Effector CD4-positive, alpha-beta T cell (primary cell): ENCODE data around the gene PABPN1L.
"Not testable (repeated sequence)": the region's sequence is repeated elsewhere in the genome, so short reads cannot be mapped to it uniquely, and the experiment has no call there.

ENCODE experiments used
- DNase-seq: peaks from one replicate; pipeline ENCODE4 v3.0.0-alpha.2; 2020

Gene PABPN1L

DNA sequence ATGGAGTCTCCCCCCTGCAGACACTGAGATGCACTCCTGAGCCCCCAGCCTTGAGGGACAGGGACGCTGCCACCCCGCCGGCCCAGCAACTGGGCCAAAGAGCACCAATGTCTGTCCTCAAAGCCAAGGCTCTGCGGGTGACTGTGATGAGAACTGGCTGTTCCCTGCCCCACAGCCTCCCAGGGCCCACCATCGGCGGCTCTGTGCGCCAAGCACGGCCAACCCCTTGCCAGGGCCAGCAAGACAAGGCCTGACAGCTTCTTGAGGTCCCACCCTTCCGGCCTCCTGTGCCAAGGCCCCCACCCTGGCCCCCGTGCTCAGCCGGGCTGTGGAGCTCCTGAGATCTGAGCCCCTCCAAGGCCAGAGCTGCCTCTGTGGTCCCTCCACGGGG, 34.2 kb upstream of the PABPN1L start:
- no peak for DNase-seq

DNA sequence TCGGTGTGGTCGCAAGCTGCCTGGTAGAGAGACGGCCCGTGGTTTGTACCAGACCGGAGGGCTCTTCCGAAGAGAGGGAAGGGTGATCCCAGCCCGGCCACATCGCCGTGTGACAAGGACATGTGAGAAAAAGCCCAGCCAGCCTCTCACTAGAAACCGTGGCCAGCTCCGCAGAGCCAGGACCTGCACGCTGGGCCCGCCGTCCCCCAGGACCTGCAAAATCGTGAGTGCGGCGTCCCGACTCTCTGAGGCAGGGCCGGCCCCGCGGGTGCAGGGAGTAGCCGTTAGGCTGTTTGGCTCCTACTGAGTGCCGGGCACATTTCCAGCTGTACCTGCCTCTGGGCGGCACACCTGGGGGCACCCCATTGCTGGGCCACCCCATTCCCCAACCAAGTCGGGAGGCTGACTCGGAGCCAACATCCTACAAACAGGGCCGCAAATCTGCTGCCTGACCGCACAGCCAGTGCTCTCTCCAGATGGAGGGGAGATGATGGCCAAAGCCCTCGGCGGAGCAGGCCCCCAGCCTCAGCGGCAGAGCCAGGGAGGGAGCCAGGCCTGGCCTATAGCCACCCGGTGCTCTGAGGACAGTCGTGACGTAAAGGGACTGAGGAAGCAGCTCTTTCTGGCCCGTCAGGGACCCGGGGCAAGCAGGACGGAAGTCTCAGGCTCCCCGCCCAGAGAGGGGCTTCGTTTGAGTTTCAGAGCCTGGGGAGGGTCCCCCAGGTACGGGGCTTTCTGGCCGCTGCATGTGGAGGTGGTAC, 33.6 kb upstream of the PABPN1L start:
- no peak for DNase-seq

DNA sequence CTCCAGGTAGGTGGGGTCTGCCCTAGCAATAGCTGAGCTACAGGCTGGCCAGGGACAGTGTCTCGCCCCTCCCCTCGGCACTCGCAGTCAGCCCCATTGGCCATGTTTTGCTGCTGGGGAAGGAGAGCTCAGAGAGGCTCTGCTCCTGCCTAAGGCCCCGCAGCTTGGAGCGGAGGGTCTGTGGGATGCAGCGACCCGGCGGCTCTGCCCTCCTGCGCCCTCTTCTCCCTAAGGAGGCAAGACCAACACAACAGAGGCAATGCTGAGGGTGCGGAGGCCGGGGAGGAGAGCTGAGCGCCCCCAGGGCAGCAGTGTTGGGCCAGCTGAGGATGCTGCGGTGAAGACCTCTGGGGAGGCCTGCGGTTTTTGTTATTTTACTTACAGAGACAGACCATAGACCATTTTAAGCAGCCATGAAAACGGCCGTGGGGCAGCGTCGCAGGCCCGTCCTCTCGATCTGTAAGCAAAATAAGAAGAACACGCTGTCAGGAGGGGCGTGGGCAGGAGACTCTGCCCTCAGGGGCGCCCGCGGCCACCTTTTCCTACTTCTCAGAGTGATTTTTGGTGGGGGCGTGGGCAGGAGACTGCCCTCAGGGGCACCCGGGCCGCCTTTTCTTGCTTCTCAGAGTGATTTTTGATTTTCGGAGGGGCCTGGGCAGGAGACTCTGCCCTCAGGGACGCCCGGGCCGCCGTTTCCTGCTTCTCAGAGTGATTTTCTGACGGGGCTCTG, 31.4 kb upstream of the PABPN1L start:
- DNase-seq, result no peak

DNA sequence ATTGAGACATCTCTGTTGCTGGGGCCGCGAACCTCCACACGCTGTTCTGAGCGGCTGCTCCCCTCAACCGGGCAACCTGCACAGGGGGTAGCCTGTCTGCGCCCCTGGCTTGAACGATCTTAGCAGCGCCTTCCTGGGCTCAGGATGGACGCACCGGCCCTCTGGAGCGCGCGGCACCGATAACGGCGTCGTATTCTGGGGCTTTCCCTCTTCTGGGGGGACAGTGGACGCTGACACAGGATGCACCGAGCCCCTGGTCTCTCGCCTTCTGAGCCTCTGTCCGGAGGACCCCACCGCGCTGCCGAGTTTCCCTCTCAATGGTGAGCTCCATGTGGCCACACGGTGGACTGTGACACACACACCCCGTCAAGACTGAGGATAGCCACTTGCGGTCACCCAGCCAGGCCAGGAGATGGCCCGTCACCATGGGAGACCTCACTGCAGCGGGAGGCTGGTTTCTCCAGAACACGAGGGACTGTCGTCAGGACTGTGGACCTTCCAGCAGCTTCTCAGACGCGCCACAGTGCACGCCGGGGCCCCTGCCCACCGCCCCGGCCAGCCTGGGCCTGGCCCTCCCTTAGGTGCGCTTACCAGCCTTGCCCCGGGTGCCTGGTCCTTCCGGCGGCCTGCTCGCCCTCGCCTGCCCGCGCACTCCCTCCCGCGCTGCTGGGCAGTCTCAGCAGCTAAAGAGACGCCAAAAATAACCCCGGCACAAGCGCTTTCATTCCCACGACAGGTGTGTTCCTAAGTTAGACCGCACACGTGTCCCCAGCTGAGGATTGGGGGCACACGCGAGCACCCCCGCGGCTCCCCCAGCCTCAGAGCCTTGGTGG, 30.0 kb upstream of the PABPN1L start:
- no peak for DNase-seq

DNA sequence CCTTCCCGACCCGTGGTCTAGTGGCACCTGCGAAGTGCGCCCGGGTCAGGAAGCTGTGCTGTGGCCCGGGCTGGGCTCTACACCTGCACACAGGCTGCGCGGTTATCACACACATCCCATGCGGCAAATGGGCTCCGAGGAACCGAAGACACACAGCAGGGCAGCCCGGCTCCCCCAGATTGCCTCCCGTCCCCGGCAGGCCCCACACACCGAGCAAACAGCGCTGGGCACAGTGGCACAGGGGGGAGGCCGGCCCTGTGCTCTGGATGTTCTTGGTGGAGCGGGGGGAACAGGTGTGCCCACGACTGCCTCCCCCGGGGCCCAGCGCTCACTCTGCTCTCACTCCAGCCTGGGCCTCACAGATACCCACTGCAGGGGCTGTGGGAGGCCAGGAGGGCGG, 28.9 kb upstream of the PABPN1L start:
- no peak for DNase-seq

DNA sequence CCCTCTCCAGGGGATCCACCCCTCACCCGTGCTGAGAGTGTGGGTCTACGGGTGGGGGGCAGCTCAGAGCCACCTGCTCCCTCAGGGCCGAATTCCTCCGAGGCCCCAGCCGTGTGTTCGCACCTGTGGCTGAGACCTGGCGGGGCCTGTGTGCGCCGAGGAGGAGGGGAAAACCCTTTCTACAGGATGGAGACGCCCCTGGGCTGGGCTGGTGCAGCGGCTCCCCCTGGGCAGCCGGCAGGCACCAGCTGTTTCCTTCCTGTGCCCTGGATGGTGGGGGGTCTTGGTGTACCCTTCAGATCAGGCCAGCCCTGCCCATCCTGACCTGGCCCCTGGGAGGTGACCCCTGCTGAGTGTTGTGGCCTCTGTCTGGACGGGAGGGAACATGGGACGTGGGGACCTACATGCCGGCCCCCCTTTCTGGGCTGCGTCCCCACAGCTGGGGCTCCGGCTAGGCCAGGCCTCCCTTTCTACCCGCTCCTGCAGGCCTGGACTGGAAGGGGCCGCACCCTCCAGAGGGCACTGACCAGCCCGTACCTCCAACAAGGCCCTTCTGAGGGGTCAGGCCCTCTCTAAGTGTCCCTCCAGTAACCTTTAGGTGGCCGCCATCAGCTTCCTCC, 28.3 kb upstream of the PABPN1L start:
- no peak for DNase-seq

DNA sequence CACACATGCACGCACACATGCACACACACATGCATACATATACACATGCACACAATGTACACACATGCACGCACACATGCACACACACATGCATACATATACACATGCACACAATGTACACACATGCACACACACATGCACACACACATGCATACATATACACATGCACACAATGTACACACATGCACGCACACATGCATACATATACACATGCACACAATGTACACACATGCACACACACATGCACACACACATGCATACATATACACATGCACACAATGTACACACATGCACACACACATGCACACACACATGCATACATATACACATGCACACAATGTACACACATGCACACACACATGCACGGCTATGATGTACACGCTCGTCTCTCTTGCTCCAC, 27.8 kb upstream of the PABPN1L start:
- not testable (repeated sequence) for DNase-seq

DNA sequence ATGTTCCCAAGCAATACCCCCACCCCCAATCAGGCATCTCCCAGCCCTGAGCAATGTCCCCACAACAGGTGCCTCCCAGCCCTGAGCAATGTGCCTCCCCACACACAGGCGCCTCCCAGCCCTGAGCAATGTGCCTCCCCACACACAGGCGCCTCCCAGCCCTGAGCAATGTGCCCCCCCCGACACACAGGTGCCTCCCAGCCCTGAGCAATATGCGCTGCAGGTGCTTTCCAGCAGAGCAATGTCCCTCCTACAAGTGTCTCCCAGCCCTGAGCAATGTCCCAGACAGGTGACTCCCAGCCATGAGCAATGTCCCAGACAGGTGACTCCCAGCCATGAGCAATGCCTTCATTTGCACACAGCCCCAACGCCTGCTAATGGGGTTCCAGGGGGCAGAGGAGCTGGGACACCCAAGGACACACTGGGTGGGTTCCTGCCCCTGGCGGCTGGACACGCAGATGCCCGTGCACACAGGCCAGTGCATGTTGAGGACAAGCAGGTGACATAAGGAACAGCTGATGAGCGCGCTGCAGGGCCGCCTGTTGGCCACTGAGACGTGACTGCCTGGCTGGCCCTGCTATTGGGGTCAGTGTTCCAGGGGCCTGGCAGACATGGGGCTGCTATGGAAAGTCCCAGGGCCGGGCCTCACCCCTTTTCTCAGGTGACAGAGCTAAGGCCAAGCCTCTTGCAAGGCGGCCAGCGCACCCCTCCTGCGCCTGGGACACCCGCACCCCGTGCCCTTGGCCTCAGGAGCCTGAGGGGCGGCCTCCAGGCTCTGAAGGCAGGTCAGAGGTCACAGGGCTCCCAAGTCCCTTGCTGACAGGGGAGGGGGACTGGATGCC, 26.9 kb upstream of the PABPN1L start:
- no peak for DNase-seq

DNA sequence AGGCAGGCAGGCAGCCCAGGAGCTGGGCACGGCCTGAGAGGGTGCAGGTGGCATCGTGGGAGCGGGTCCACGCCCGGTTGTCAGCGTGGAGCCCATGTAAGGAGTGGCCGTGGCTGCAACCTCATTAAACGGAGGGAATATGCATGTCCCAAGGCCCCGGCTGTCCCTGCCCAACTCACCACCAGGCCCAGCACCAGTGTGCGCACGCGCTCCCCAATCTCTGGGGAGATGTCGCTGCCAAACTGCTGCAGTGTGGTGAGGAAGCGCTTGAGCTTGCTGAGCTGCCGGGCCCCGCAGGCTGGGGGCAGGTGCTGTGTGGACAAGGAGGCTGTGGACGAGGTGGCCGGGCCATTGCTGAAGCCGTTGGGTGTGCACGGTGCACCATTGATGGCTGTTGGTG, 25.6 kb upstream of the PABPN1L start:
- no peak for DNase-seq

DNA sequence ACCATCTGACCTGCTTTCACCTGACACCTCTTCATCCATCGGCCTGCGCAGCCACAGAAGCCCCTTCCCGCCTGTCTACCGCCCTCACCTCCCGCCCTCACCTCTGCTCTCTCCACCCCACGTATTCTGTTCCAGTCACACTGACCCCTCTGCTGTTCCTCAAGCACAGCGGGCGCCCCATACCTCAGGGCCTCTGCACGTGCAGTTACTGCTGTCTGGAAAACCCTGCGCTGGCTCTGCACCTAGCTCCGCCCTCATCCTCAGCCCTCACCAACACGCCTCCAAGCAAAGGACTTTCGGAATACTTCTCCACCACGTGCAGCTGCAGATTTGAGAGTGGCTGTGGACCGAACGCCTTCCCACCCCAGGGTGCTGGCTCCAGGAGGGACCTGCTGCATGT, 24.6 kb upstream of the PABPN1L start:
- DNase-seq, result no peak

DNA sequence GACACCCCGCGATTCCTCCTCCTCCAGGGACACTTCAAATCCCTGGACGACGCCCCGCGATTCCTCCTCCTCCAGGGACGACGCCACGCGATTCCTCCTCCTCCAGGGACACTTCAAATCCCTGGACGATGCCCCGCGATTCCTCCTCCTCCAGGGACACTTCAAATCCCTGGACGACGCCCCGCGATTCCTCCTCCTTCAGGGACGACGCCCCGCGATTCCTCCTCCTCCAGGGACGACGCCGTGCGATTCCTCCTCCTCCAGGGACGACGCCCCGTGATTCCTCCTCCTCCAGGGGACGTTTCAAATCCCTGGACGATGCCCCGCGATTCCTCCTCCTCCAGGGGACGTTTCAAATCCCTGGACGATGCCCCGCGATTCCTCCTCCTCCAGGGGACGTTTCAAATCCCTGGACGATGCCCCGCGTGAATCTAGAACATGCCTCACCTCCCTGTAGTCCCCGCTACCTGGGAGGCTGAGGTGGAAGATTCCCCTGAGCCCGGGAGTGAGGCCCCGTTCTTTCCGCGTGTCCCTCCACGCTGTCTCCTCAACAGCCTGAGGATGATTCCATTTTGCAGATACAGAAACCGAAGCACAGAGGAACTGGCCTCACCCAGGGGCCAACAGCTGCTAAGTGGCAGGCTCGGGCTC, 23.4 kb upstream of the PABPN1L start:
- not testable (repeated sequence) for DNase-seq

DNA sequence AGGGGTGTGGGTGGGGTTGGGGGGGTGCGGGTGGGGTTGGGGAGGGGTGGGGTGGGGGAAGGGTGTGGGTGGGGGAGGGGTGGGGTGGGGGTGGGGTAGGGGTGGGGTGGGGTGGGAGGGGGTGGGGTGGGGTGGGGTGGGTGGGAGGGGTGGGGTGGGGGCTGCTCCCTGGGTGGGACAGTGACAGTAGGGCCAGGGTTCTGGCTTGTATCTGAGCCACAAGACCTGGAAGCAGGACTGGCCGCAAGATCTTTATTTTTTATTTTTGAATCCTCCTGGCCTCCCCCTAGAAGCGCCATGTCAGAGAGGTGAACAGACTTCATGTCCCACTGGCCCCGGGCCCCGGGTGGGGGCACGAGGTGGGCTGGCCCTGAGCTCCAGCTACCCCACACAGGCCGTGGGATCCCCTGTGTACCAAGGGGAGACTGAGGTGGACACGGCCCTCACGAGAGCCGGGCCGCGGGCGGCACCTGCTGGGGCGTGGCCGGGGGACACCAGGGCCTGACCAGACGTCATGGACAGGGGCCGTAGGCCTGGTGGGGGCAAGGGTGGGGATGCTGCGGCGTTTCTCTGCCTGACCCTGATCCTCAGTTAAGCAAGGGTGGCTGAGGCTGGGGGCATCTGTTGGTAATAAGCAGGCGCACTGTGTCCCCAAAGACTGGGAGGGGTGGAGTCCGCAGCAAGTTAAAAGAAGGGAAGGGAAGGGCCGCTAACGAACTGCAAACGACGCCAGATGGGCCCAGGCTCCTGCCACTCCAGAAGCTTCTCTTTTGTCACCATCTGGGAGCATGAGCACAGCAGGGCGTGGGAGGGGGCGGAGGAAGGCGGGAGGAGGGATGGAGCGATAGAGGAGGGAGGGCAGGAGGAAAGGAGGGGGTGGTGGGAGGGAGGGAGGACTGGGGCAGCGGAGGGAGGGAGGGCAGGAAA, 22.3 kb upstream of the PABPN1L start:
- DNase-seq, result no peak

DNA sequence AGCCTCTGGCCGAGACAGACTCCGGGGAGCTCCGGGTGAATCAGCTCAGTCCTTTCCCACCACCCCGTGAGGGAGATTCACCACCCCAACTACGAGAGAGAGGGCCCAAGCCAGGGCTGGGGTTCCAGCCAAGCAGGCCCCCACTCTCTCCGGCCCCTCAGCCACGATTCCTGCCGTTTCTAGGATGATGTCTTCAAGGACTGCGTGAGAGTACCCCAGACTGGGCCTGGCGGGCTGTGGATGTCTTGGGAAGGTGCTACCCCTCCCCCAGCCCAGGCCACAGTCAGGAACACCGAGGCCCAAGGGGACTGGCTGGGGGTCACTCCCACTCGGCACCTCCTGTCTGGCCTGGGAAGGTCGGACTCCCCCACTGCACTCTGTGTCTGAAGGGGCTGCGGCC, 21.6 kb upstream of the PABPN1L start:
- no peak for DNase-seq

DNA sequence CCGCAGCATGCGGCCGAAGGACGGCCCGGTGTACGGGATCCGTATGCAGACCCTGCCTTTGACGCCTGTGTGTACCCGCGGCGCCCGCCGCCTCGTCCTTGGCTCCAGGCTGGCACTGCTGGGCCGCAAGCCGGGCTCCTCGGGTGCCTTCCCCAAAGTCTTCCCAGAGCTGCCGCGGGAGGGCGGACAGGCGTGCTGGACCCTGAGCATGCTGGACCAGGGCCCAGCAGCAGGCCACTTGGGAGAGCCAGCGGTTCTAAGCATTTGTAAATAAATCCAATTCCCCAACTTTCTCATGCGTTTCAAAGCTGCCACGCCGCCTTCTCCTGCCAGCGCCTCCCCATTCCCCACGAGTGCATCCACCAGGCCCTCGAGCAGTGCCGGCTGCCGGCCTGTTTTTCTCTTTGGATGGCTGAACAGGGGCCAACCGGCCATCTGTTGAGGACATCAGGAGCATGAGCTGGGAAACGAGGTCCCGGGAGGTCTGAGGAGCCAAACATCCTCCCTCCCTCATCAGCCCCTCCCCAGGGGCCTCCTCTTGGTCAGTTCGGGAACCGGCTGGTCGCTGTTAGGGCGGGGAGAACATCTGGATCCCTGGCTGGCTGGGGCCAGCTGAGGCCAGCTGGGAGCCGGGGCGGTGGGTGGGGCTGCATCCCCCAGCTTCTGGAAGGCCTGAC, 20.5 kb upstream of the PABPN1L start:
- no peak for DNase-seq

DNA sequence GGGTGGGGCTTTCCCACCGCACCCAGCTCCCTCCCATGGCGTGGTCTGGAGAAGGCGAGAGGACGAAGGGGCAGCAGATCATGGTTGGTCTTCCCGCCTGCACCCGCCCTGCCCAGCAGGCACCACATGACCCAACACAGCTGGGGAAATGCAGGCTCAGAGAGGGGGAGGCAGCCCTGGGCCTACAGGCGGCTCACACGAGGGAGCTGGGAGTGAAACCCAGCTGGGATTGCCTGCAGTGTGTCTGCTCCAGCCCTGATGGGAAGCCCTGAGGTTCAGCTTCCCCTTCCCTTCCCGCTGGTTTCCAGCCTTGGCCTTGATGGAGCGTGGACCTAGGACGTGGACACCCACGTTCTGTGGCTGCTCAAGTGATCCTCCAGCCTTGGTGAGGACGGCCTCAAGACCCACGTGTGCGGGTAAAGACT, 20.0 kb upstream of the PABPN1L start:
- DNase-seq, result no peak

DNA sequence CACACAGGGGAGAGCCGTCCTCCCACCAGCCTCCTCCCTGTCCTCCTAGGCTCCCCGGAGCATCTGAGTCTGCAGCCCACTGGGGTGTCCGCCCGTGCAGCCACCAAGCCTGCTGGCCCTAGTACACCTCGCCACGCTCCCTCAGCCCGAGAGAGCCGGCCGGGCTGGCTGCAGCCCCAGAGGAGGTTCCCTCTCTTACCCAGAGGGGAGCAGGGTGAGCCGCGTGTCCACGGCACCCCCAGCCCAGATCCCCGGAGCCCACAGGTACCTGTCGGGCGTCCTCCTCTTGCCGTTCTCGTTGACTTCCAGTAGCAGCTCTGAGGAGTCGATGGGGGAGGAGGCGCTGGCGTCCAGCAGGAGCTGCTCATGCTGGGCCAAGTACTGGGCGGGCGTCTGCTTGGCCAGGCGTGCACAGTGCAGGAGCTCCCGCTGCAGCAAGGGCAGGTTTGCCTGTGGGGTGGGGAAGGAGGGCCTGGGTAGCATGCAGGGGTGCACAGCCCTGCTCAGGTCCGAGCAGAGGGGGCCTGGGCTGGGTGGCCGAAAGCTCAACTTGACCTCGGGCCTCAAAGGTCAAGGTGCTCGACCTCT, 19.3 kb upstream of the PABPN1L start:
- no peak for DNase-seq

DNA sequence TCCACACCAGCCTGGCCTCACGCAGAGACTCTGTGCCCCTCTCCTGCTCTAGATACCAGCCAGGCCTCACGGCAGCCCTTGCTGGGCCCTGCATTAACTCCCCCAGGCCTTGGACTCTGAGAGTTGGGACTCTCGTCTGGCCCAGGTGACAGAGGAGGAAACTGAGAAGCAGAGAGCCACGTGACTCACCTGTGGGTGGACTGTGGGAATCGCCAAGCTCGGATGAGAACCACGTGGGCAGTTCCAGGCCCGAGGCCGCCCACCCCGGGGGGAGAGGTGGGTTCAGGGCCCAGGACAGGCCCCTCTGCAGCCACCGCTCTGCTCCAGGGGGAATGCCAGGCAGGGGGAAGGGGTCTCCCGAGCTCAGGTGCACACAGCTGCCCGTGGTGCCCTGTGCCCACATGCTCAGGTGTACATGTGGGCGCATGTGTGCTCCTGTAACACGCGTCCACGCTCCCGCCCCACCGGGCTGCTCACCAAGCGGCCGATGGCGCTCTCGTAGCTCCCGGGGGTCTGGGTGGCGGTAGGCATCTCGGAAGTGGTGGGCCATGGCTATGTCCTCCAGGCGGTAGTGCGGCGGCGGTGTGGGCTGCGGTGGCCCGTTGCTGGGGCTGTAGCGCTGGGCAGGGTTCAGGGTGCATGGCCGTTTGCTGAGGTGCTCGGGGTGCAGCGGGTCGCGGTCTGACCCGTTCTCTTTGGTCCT, 18.3 kb upstream of the PABPN1L start:
- no peak for DNase-seq

DNA sequence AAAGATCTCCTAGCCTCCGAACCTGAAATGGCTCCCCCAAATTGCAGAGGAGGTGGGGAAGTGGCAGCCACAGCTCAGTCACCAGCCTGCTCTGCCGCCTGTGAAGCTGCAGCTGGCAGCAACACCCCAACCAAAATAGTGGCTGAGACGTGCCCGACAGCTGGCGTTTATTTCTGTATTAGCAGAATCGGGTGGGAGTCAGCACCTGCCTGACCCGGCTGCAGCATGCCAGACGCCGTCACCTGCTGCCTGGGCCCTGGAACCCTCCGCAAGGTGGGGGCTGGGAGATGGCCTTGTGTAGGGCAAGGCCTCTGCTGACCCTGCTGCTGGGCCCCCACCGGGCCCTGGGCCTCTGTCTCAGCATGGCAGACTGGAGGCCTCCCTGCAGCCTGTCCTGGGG, 17.5 kb upstream of the PABPN1L start:
- DNase-seq, result no peak
